Esophagus muscularis mucosa (tissue), 4 donors: Measurements from ENCODE around the gene SLCO3A1. TPM values are rescaled to one million over a fixed set of nuclear protein-coding genes. Genes with fewer than 3 reads are reported as not detected.
A peak's percentile ranks its signal among the peaks of the same experiment; 100 is the strongest.

Experiments used
- DNase-seq: peaks from one replicate; pipeline ENCODE4 v3.0.0-alpha.2; 2017; ENCODE audit errors: extremely low spot score
- H3K27ac ChIP-seq, 4 donors: fragments of 200-600 bp; sonication (generic); replicated peaks in 1 of 4; 1 replicate in 3 of 4; 2 replicates in 1 of 4; pipeline ENCODE4 v1.5.1; 2016 to 2019; ENCODE audit warnings: mild to moderate bottlenecking in 1 of 4
- H3K27me3 ChIP-seq, 4 donors: fragments of 200-600 bp; sonication (generic); one replicate each; pipeline versions ENCODE4 v1.5.1 to v1.6.0; 2016 to 2019
- H3K36me3 ChIP-seq, 4 donors: fragments of 200-600 bp; sonication (generic); one replicate each; pipeline ENCODE4 v1.5.1; 2016 to 2019
- H3K4me1 ChIP-seq, 4 donors: fragments of 200-600 bp; sonication (generic); one replicate each; pipeline ENCODE4 v1.5.1; 2016 to 2019
- H3K4me3 ChIP-seq, 4 donors: fragments of 200-600 bp; sonication (generic); 1 replicate in 2 of 4; 2 replicates in 2 of 4; pipeline ENCODE4 v1.5.1; 2016 to 2019; ENCODE audit warnings: mild to moderate bottlenecking in 4 of 4, moderate library complexity in 1 of 4
- H3K9me3 ChIP-seq, 4 donors: fragments of 200-600 bp; sonication (generic); 1 replicate in 3 of 4; 2 replicates in 1 of 4; pipeline ENCODE4 v1.5.1; 2016 to 2019
- CTCF ChIP-seq, 3 experiments: fragments of 200-600 bp in 2 of 3; fragments of 450-650 bp in 1 of 3; sonication (generic) in 2 of 3; IDR thresholded peaks; one replicate each; pipeline ENCODE4 v1.5.1; 2017 to 2019; ENCODE audit warnings: antibody characterized with exemption in 3 of 3, mild to moderate bottlenecking in 2 of 3, moderate library complexity in 1 of 3
- EP300 ChIP-seq: sonication (generic); formaldehyde crosslinking; IDR thresholded peaks from one replicate; pipeline ENCODE4 v1.6.1; 2017; ENCODE audit warnings: antibody characterized with exemption
- POLR2A ChIP-seq: fragments of 450-650 bp; IDR thresholded peaks from one replicate; pipeline ENCODE4 v1.6.1; 2017; ENCODE audit warnings: antibody characterized with exemption, moderate library complexity, mild to moderate bottlenecking, low read depth
- POLR2AphosphoS5 ChIP-seq, 2 donors: sonication (generic); formaldehyde crosslinking; IDR thresholded peaks; one replicate each; pipeline ENCODE4 v1.6.1; 2017; ENCODE audit warnings: antibody characterized with exemption in 2 of 2
- WGBS: methylation state at CpG from one replicate; pipeline ENCODE4 v1.1.5; 2018; 5-methylcytosine and 5-hydroxymethylcytosine counted together
- intact Hi-C: fragments of 100-400 bp; cut with DNase I; formaldehyde crosslinking; loops from one replicate; pipeline ENCODE4 v1.15.1; 2023
- total RNA-seq, 4 donors: library from RNA; depleted of rRNA; stranded (reverse); fragments of >200 nt; gene quantifications; one replicate each; pipeline versions ENCODE4 v1.1.0 to v1.2.1, GENCODE V29; 2016

The SLCO3A1 gene
- total RNA-seq, 4 donors from 2014 or later: 5.6 to 17.5 (median 12.3) TPM

DNA sequence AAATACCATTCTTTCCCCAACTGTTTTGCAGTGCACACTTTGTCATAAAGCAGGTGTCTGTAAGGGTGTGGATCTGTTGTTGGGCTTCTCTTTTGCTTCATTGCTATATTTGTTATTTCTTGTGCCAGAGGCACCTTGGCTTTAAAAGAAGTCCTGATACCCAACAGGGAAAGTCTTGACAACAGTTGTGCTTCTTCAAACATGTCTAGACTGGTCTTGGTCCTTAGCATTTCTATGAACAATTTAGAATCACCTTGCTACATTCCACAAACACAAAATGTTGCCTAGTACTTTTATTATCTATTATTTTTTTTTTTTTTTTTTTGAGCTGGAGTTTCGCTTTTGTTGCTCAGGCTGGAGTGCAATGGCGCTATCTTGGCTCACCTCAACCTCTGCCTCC is 233.7 kb downstream of the SLCO3A1 start:
- Histone ChIP-seq H3K27me3 (no peaks in the 10 kb centered on the region), H3K4me1 (peaks cover 4 to 9% (median 5%) of the 10 kb centered on the region in 4 donors), H3K4me3 (no peak overlapping the region), H3K9me3 (no peaks in the 10 kb centered on the region), H3K36me3 (no peaks in the 10 kb centered on the region), H3K27ac (no peak overlapping the region)
- TF ChIP-seq CTCF (IDR thresholded peaks at IDR 0.05) (no peak), EP300 (no peak), POLR2A (no peak), POLR2AphosphoS5 (IDR thresholded peaks at IDR 0.05) (no peak)
- intact Hi-C loops: no loop called here
- no peak for DNase-seq
- 100% methylated on average over 2 of the region's 2 CpGs for WGBS

DNA sequence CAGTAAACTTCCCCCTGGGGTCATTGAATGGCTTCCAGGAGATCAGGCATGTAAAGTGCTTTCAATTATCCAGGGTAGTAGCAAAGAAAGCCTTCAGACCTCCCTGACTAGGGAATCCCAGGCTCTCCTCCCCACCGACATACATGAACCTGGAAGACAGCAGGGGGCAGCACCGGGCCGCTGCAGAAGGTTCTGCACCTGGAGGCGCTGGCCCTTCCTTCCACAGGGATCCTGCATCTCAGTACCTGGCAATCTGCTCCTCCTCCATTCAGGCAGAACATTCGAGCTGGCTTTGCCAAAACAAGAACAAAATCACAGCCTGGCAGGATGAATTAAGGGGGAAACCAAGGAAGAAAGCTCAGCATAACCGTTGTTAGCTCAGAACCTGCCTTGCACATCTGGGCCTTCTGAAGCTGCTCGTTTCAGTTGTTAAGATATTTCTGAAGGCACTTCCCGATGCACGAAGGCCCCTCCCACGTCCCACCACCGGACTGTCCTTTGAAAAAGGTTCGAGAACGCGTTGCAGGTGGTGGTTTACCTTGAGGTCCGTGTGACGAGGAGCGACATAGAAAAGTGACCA is 237.7 kb downstream of the SLCO3A1 start:
- DNase-seq: no peak
- H3K4me3 ChIP-seq: no peak overlapping the region
- peaks cover 0 to 8% (median 3%) of the 10 kb centered on the region in 4 donors for H3K36me3 ChIP-seq
- H3K4me1 ChIP-seq: no peaks in the 10 kb centered on the region
- 78% methylated on average over 16 of the region's 17 CpGs for WGBS
- no peaks in the 10 kb centered on the region for H3K9me3 ChIP-seq
- TF ChIP-seq CTCF (IDR thresholded peaks at IDR 0.05) (peak in 2 of 3 experiments; percentile 24 to 46), POLR2AphosphoS5 (IDR thresholded peaks at IDR 0.05) (no peak), POLR2A (no peak)
- intact Hi-C loops: loop anchor here (10.0 kb wide), 1 partner anchor 624 kb away; no protein-coding TSS in a partner anchor
- no peaks in the 10 kb centered on the region for H3K27me3 ChIP-seq
- no peak overlapping the region for H3K27ac ChIP-seq

DNA sequence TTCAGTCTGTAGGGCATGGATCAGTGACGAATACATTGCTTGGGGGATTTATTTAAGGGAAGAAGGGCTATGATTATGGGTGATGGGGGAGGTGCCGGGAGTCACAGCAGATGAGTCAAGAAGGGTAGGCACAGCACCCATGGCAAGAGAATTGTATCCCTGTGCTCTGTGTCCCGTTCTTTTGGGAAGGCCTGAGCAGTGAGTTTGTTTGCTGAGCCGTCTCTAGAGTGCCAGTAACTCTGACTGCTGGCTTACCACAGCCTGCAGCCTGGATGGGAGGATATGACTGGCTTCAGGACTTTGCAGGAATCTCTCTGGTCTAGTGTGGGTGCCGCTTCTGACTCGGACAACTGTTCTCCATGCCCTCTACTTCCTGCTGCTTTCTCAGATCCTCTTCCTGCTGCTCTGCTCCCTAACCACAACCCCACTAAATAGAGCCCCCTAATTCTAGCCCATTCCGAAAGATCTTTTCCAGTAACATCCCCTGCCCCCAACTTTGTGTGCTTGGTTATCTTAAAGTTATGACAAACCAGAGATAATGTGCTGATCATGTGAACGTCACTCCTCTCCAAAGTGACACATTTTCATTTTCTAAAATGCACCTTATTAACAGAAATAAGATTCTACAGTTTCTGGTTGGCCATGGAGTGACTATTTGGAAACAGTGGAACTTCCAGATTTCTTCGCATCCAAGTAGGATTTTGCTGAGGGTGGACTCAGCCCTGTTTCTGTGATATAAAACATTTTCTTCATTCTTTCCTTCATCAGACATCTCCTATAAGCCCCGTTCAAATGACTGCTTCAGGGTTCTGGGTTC is 239.0 kb downstream of the SLCO3A1 start:
- Histone ChIP-seq H3K9me3 (no peaks in the 10 kb centered on the region), H3K36me3 (peaks cover 0 to 12% (median 3%) of the 10 kb centered on the region in 4 donors), H3K4me1 (peaks cover 0 to 4% (median 3%) of the 10 kb centered on the region in 4 donors), H3K4me3 (no peak overlapping the region), H3K27me3 (no peaks in the 10 kb centered on the region), H3K27ac (no peak overlapping the region)
- TF ChIP-seq CTCF (IDR thresholded peaks at IDR 0.05) (no peak), POLR2A (no peak), EP300 (no peak), POLR2AphosphoS5 (IDR thresholded peaks at IDR 0.05) (no peak)
- DNase-seq: no peak
- WGBS: 83% methylated on average over 10 of the region's 10 CpGs
- intact Hi-C loops: loop anchor here (10.0 kb wide), 1 partner anchor 622 kb away; no protein-coding TSS in a partner anchor

GRCh38 chr15:92095693-92096092 is 242.2 kb downstream of the SLCO3A1 start:
- intact Hi-C loops: loop anchor here (10.0 kb wide), 1 partner anchor 619 kb away; no protein-coding TSS in a partner anchor
- H3K4me1 ChIP-seq: peaks cover 3 to 11% (median 9%) of the 10 kb centered on the region in 4 donors
- no peak for TF ChIP-seq POLR2A
- no peak for TF ChIP-seq POLR2AphosphoS5 (IDR thresholded peaks at IDR 0.05)
- no peak for TF ChIP-seq CTCF (IDR thresholded peaks at IDR 0.05)
- no peak for TF ChIP-seq EP300
- peaks cover 0 to 12% (median 3%) of the 10 kb centered on the region in 4 donors for H3K36me3 ChIP-seq
- H3K27me3 ChIP-seq: no peaks in the 10 kb centered on the region
- DNase-seq: no peak
- no peaks in the 10 kb centered on the region for H3K9me3 ChIP-seq
- H3K27ac ChIP-seq: no peak overlapping the region
- H3K4me3 ChIP-seq: no peak overlapping the region
- 71% methylated on average over 4 of the region's 4 CpGs for WGBS
